Ovary (tissue), 3 donors: ENCODE results near the gene C2orf76.

Source experiments
- CTCF ChIP-seq, 3 donors: fragments of 450-650 bp in 2 of 3; fragments of 200-600 bp in 1 of 3; IDR thresholded peaks; one replicate each; pipeline versions ENCODE4 v1.5.1 to v1.8.0; 2016 to 2022; ENCODE audit warnings: antibody characterized with exemption in 3 of 3, mild to moderate bottlenecking in 1 of 3
- POLR2A ChIP-seq: fragments of 450-650 bp; IDR thresholded peaks from one replicate; pipeline ENCODE4 v1.6.1; 2017; ENCODE audit warnings: antibody characterized with exemption, mild to moderate bottlenecking, moderate library complexity
- donor health status: DM: no; HTN: no; CAD: no.

GRCh38 chr2:119359774-119360173 is 6.9 kb downstream of the C2orf76 start:
- TF ChIP-seq CTCF (IDR thresholded peaks at IDR 0.05) (no peak), POLR2A (no peak)
